Measurements from ENCODE around the gene NOL3.

NOL3 gene

DNA sequence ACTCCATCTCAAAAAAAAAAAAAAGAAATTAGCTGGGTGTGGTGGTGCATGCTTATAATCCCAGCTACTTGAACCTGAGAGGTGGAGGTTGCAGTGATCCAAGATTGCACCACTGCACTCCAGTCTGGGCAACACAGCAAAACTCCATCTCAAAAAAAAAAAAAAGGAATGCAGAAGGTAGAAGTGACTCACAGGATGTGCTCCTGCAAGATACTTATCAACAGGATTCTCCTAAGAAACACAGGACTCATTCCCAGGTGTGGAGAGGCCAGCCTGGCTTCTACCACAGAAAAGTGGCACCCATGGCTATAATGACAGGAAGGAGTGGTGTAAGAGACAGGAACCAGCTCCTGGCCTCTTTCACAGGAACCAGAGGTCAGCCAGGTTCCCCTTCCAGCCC lies 42.4 kb downstream of the NOL3 start:
- no peak overlapping the region for H3K27ac ChIP-seq

DNA sequence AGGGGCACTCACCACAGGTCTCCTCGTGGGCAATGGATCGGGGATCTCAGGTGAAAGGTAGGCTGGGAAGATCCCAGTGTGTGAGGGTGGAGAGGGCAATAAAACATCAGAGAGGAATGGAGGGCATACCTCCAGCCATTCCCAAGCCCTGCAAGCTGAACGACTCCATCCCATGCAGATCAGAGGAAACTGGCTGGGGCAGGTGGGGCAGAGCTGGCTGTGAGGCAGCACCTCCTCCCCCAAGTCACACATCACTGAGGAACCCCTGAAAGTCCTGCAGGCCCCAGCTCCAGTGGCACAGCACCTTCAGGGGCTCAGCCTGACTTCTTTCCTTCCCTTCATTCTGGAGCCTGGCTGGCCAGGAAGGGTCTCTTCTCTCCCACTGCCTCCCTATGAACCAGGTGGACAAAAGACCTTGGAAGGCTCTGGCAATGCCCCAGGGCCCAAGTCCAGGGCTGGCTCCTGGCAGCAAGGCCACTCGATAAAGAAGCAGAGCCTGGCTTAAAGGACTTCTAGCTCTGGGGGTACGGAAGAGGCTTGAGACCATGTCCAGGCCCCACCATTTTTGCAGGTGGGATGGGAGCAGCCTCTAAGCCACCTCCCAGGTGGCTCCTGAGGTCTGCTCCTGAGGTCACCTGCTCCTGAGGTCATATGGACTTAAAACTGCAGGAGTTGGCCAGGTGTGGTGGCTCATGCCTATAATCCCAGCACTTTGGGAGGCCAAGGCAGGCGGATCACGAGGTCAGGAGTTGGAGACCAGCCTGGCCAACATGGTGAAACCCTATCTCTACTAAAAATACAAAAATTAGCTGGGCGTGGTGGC lies 43.1 kb downstream of the NOL3 start:
- no peak for TF ChIP-seq ZFX (IDR thresholded peaks at IDR 0.05)
- TF ChIP-seq, protein P1, sequence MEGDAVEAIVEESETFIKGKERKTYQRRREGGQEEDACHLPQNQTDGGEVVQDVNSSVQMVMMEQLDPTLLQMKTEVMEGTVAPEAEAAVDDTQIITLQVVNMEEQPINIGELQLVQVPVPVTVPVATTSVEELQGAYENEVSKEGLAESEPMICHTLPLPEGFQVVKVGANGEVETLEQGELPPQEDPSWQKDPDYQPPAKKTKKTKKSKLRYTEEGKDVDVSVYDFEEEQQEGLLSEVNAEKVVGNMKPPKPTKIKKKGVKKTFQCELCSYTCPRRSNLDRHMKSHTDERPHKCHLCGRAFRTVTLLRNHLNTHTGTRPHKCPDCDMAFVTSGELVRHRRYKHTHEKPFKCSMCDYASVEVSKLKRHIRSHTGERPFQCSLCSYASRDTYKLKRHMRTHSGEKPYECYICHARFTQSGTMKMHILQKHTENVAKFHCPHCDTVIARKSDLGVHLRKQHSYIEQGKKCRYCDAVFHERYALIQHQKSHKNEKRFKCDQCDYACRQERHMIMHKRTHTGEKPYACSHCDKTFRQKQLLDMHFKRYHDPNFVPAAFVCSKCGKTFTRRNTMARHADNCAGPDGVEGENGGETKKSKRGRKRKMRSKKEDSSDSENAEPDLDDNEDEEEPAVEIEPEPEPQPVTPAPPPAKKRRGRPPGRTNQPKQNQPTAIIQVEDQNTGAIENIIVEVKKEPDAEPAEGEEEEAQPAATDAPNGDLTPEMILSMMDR (conservative IDR thresholded peaks at IDR 0.05), result no peak
- 0 out of 2 replicates have a peak overlapping the region, but pooled peaks have one; percentile 1 for H3K27ac ChIP-seq

More for the DNA sequence above, 42.4 kb downstream of the NOL3 start:
- TF ChIP-seq, protein P1 (conservative IDR thresholded peaks at IDR 0.05), result no peak
- TF ChIP-seq ZFX (IDR thresholded peaks at IDR 0.05), result no peak

DNA sequence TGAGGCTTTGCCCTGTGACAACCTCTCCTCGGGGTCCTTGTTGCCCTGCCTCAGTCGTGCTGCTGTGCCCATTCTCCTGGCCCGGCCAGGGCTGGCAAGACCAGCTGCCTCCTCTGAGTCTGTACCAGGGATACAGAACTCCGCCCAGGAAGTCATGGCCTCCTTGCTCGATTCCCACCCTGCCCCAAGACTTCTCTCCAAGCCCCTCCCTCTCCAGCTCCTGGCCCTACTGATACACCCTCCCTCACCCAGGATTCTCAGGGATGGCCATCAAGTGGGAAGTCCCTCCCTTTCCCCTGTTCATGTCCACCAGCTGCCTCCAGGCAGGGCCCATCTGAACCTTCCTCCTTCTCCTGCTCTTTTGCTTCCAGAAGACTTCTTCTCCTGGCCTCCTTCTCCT lies 45.4 kb downstream of the NOL3 start:
- TF ChIP-seq ZFX (IDR thresholded peaks at IDR 0.05), result no peak
- TF ChIP-seq, protein P1 (conservative IDR thresholded peaks at IDR 0.05), result no peak
- H3K27ac ChIP-seq, result no peak overlapping the region

DNA sequence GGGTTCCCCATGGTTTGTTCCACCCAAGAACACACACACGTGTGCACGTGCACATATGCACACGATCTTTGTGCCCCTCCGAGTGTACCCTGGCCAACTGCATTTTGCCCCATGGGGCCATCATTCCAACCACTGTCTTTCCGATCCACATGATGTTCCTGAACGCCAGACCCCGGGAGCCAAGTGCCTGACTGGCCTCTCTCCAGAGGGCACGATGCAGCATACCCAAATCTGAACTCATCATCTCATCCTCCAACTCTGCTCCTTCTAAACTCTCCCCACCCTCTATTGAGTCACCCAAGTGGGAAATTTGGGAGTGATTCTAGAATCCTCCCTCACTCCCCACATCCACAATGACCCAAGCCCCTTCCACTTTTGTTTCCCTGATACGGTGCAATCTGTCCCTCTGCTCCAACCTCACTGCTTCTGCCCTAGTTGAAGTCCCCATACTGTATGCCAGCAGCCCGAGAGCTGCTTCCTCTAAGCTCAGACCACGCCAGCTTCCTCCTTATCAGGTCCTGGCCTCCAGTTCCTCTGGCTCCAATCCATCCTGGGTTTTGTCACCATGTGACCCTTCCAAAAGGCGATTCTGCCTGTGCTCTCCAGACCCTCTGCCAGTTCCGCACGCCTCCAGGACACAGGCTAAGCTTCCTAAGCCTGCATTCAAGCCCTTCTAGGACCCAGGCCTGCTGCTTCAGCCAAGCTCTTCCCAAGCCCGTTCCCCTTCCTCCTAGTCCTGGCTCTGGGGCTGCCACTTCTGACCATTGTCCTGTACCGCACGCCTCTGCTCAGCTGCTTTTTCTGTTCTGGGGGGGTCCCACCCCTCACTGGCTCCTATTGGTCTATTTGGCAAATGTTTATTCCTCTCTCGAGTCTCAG lies 46.5 kb downstream of the NOL3 start:
- H3K27ac ChIP-seq, result no peak overlapping the region
- TF ChIP-seq, protein P1 (conservative IDR thresholded peaks at IDR 0.05), result no peak
- no peak for TF ChIP-seq ZFX (IDR thresholded peaks at IDR 0.05)

DNA sequence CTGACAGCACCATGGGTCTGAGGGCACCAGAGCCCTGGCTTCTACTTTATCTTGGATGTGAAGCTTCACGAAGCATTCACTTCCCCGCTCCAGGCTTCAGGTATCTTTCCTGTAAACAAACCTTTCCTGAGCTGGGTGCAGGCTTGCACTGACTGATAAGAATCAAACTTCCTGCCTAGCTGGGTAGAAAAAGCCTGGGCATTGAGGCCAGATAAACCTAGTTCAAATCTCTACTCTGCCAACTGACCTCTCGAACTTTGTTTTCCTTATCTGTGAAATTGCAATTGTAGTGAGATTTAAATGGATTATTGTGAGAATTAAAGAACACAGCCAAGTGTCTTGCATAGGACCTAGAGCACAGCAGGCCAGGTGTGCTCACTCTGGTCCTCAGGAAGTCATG lies 53.7 kb downstream of the NOL3 start:
- peak overlapping the region; percentile 62 for H3K27ac ChIP-seq
- TF ChIP-seq, protein P1 (conservative IDR thresholded peaks at IDR 0.05), result no peak
- TF ChIP-seq ZFX (IDR thresholded peaks at IDR 0.05), result no peak

All from C4-2B (cell line).